Upper lobe of right lung (tissue), 1 donor: ENCODE data around the gene SLC6A13. TPM values are rescaled to one million over a fixed set of nuclear protein-coding genes. Genes with fewer than 3 reads are reported as not detected.
"Not testable (repeated sequence)": the region's sequence is repeated elsewhere in the genome, so short reads cannot be mapped to it uniquely, and the experiment has no call there.

Experiments
- ATAC-seq: fragments of 200-7000 bp; cut with Tn5 transposase; one replicate; pipeline ENCODE4 v1.9.1; 2020; ENCODE audit warnings: mild to moderate bottlenecking, moderate library complexity
- DNase-seq: peaks from one replicate; pipeline ENCODE4 v3.0.0-alpha.2; 2020
- H3K27ac ChIP-seq: fragments of 200-600 bp; one replicate; pipeline ENCODE4 v1.8.0; 2022
- H3K27me3 ChIP-seq: fragments of 200-600 bp; one replicate; pipeline ENCODE4 v1.8.0; 2022; ENCODE audit warnings: mild to moderate bottlenecking
- H3K36me3 ChIP-seq: fragments of 200-600 bp; one replicate; pipeline ENCODE4 v1.8.0; 2022
- H3K4me1 ChIP-seq: fragments of 200-600 bp; one replicate; pipeline ENCODE4 v1.8.0; 2022
- H3K4me3 ChIP-seq: fragments of 200-600 bp; one replicate; pipeline ENCODE4 v1.8.0; 2022; ENCODE audit warnings: mild to moderate bottlenecking
- H3K9me3 ChIP-seq: fragments of 200-600 bp; one replicate; pipeline ENCODE4 v1.8.0; 2022
- CTCF ChIP-seq: fragments of 200-600 bp; IDR thresholded peaks from one replicate; pipeline ENCODE4 v1.8.0; 2022; ENCODE audit warnings: antibody characterized with exemption
- intact Hi-C: fragments of 100-400 bp; cut with DNase I; formaldehyde crosslinking; loops from one replicate; pipeline ENCODE4 v1.11.0; 2022
- total RNA-seq: library from RNA; stranded (reverse); fragmentation: NEBNext Ultra II Directional; extraction: Animal tissue kit (Norgen Biotek cat#: 25700); gene quantifications from one replicate; pipeline ENCODE4 v1.2.1, GENCODE V29; 2021
- donor health status: DM: no; HTN: yes; CAD: no; lungs with severe emphysema.

SLC6A13 gene
- total RNA-seq, 1 donor from 2014 or later: 3.9 TPM

GRCh38 chr12:220946-221550 is 41.6 kb downstream of the SLC6A13 start:
- no peaks in the 10 kb centered on the region for H3K4me1 ChIP-seq
- no peaks in the 10 kb centered on the region for H3K27me3 ChIP-seq
- no peak for TF ChIP-seq CTCF
- no peaks in the 10 kb centered on the region for H3K9me3 ChIP-seq
- peak; percentile 5 for ATAC-seq
- no peak for DNase-seq
- no peak overlapping the region for H3K4me3 ChIP-seq
- H3K36me3 ChIP-seq: no peaks in the 10 kb centered on the region
- H3K27ac ChIP-seq: no peak overlapping the region
- intact Hi-C loops: no loop called here

- Histone ChIP-seq H3K9me3 (no peaks in the 10 kb centered on the region), H3K4me3 (no peak overlapping the region), H3K27me3 (no peaks in the 10 kb centered on the region), H3K4me1 (no peaks in the 10 kb centered on the region), H3K36me3 (no peaks in the 10 kb centered on the region), H3K27ac (no peak overlapping the region)
- intact Hi-C loops: no loop called here
- no peak for TF ChIP-seq CTCF
- no peak for DNase-seq
- no peak for ATAC-seq
Observed at GRCh38 chr12:220491-220890, 42.1 kb downstream of the SLC6A13 start.

GRCh38 chr12:219891-220352 is 42.7 kb downstream of the SLC6A13 start:
- Histone ChIP-seq H3K36me3 (no peaks in the 10 kb centered on the region), H3K4me3 (no peak overlapping the region), H3K27ac (no peak overlapping the region), H3K27me3 (no peaks in the 10 kb centered on the region), H3K4me1 (no peaks in the 10 kb centered on the region), H3K9me3 (no peaks in the 10 kb centered on the region)
- TF ChIP-seq CTCF: peak; percentile 66
- DNase-seq (peak; percentile 89), ATAC-seq (peak; percentile 96)
- intact Hi-C loops: no loop called here

- Histone ChIP-seq H3K27ac (no peak overlapping the region), H3K4me1 (no peaks in the 10 kb centered on the region), H3K27me3 (no peaks in the 10 kb centered on the region), H3K4me3 (no peak overlapping the region), H3K9me3 (no peaks in the 10 kb centered on the region), H3K36me3 (no peaks in the 10 kb centered on the region)
- DNase-seq (no peak), ATAC-seq (no peak)
- intact Hi-C loops: no loop called here
- no peak for TF ChIP-seq CTCF
Observed at GRCh38 chr12:218728-219590, 43.7 kb downstream of the SLC6A13 start.

- H3K27ac ChIP-seq: no peak overlapping the region
- no peak overlapping the region for H3K4me3 ChIP-seq
- H3K9me3 ChIP-seq: no peaks in the 10 kb centered on the region
- no peak for TF ChIP-seq CTCF
- ATAC-seq (no peak), DNase-seq (no peak)
- intact Hi-C loops: no loop called here
- no peaks in the 10 kb centered on the region for H3K27me3 ChIP-seq
- H3K4me1 ChIP-seq: peaks cover 2% of the 10 kb centered on the region
- no peaks in the 10 kb centered on the region for H3K36me3 ChIP-seq
Observed at GRCh38 chr12:218221-218620, 44.4 kb downstream of the SLC6A13 start.

GRCh38 chr12:217029-217428 is 45.6 kb downstream of the SLC6A13 start:
- intact Hi-C loops, H3K27me3 ChIP-seq, H3K36me3 ChIP-seq, H3K27ac ChIP-seq, H3K9me3 ChIP-seq, DNase-seq, H3K4me1 ChIP-seq, H3K4me3 ChIP-seq, ATAC-seq: not testable (repeated sequence)
